Tibial artery (tissue), 4 donors: ENCODE measurements around the gene LUC7L3.

Experiments used
- DNase-seq, 2 donors: peaks; one replicate each; pipeline ENCODE4 v3.0.0-alpha.2; 2019
- H3K27ac ChIP-seq, 2 donors: fragments of 200-600 bp; sonication (generic) in 1 of 2; 1 replicate in 1 of 2; 2 replicates in 1 of 2; pipeline ENCODE4 v1.5.1; 2018 to 2019; ENCODE audit warnings: mild to moderate bottlenecking in 1 of 2
- H3K27me3 ChIP-seq, 2 donors: fragments of 200-600 bp; sonication (generic) in 1 of 2; one replicate each; pipeline versions ENCODE4 v1.5.1 to v1.6.0; 2016 to 2019
- H3K36me3 ChIP-seq, 3 donors: fragments of 200-600 bp; sonication (generic) in 2 of 3; one replicate each; pipeline ENCODE4 v1.5.1; 2016 to 2019; ENCODE audit warnings: mild to moderate bottlenecking in 2 of 3
- H3K4me1 ChIP-seq, 4 donors: fragments of 200-600 bp; sonication (generic) in 2 of 4; 1 replicate in 3 of 4; 2 replicates in 1 of 4; pipeline ENCODE4 v1.5.1; 2016 to 2019
- H3K4me3 ChIP-seq, 2 donors: fragments of 200-600 bp; sonication (generic) in 1 of 2; 1 replicate in 1 of 2; 2 replicates in 1 of 2; pipeline ENCODE4 v1.5.1; 2018 to 2019; ENCODE audit warnings: mild to moderate bottlenecking in 2 of 2
- H3K9me3 ChIP-seq, 3 donors: fragments of 200-600 bp; sonication (generic) in 1 of 3; one replicate each; pipeline ENCODE4 v1.5.1; 2016 to 2019
- CTCF ChIP-seq, 2 experiments: fragments of 200-600 bp in 1 of 2; fragments of 450-650 bp in 1 of 2; IDR thresholded peaks; one replicate each; pipeline ENCODE4 v1.5.1; 2017 to 2019; ENCODE audit warnings: antibody characterized with exemption in 2 of 2, mild to moderate bottlenecking in 1 of 2, moderate library complexity in 1 of 2
- intact Hi-C: fragments of 100-400 bp; cut with DNase I; formaldehyde crosslinking; loops from one replicate; pipeline ENCODE4 v1.15.0; 2023; ENCODE audit warnings: low total_unique reads

Gene LUC7L3

GRCh38 chr17:50778988-50779387, 59.6 kb downstream of the LUC7L3 start:
- H3K4me3 ChIP-seq, result no peak overlapping the region
- no peaks in the 10 kb centered on the region for H3K36me3 ChIP-seq
- TF ChIP-seq CTCF (IDR thresholded peaks at IDR 0.05), result no peak
- H3K9me3 ChIP-seq, result no peaks in the 10 kb centered on the region
- H3K27me3 ChIP-seq, result no peaks in the 10 kb centered on the region
- no peak overlapping the region for H3K27ac ChIP-seq
- H3K4me1 ChIP-seq, result peaks cover 0 to 12% (median 6%) of the 10 kb centered on the region in 4 donors
- DNase-seq, result no peak
- intact Hi-C loops, result no loop called here

- intact Hi-C loops, result loop anchor here (10.0 kb wide), 1 partner anchor 175 kb away; no protein-coding TSS in a partner anchor
Observed at GRCh38 chr17:50779747-50780353, 60.4 kb downstream of the LUC7L3 start.

GRCh38 chr17:50781167-50781566, 61.8 kb downstream of the LUC7L3 start:
- Histone ChIP-seq H3K36me3 (no peaks in the 10 kb centered on the region), H3K4me1 (peaks cover 0 to 19% (median 6%) of the 10 kb centered on the region in 4 donors), H3K9me3 (no peaks in the 10 kb centered on the region), H3K4me3 (peak overlapping the region; percentile 26 to 28), H3K27me3 (no peaks in the 10 kb centered on the region), H3K27ac (no peak overlapping the region)
- no peak for TF ChIP-seq CTCF (IDR thresholded peaks at IDR 0.05)
- intact Hi-C loops, result loop anchor here (10.0 kb wide), 1 partner anchor 174 kb away; no protein-coding TSS in a partner anchor
- DNase-seq, result no peak

More at GRCh38 chr17:50779747-50780353, 60.4 kb downstream of the LUC7L3 start:
- peaks cover 0 to 12% (median 6%) of the 10 kb centered on the region in 4 donors for H3K4me1 ChIP-seq
- H3K9me3 ChIP-seq, result no peaks in the 10 kb centered on the region
- H3K27me3 ChIP-seq, result no peaks in the 10 kb centered on the region
- no peak for TF ChIP-seq CTCF (IDR thresholded peaks at IDR 0.05)
- H3K36me3 ChIP-seq, result no peaks in the 10 kb centered on the region
- H3K4me3 ChIP-seq, result no peak overlapping the region
- DNase-seq, result no peak
- no peak overlapping the region for H3K27ac ChIP-seq

GRCh38 chr17:50783193-50783660, 63.8 kb downstream of the LUC7L3 start:
- H3K27ac ChIP-seq, result no peak overlapping the region
- DNase-seq, result peak; percentile 77 to 89
- no peaks in the 10 kb centered on the region for H3K36me3 ChIP-seq
- H3K4me1 ChIP-seq, result peaks cover 0 to 19% (median 6%) of the 10 kb centered on the region in 4 donors
- no peaks in the 10 kb centered on the region for H3K9me3 ChIP-seq
- TF ChIP-seq CTCF (IDR thresholded peaks at IDR 0.05), result peak; percentile 97 to 99
- no peak overlapping the region for H3K4me3 ChIP-seq
- no peaks in the 10 kb centered on the region for H3K27me3 ChIP-seq
- intact Hi-C loops, result loop anchor here (2.0 to 10.0 kb wide), 2 partner anchors 58 to 172 kb away; no protein-coding TSS in a partner anchor

GRCh38 chr17:50783905-50784304, 64.5 kb downstream of the LUC7L3 start:
- DNase-seq, result no peak
- intact Hi-C loops, result loop anchor here (2.0 to 10.0 kb wide), 2 partner anchors 57 to 171 kb away; no protein-coding TSS in a partner anchor
- no peaks in the 10 kb centered on the region for H3K27me3 ChIP-seq
- TF ChIP-seq CTCF (IDR thresholded peaks at IDR 0.05), result no peak
- H3K4me3 ChIP-seq, result no peak overlapping the region
- peaks cover 0 to 19% (median 6%) of the 10 kb centered on the region in 4 donors for H3K4me1 ChIP-seq
- no peaks in the 10 kb centered on the region for H3K9me3 ChIP-seq
- H3K36me3 ChIP-seq, result no peaks in the 10 kb centered on the region
- no peak overlapping the region for H3K27ac ChIP-seq
